Measurements from ENCODE around the gene UMAD1. TPM values are rescaled to one million over a fixed set of nuclear protein-coding genes. Genes with fewer than 3 reads are reported as not detected.

Gene UMAD1
- total RNA-seq, 4 donors from 2014 or later = 9.4 to 17.8 (median 12.1) TPM

DNA sequence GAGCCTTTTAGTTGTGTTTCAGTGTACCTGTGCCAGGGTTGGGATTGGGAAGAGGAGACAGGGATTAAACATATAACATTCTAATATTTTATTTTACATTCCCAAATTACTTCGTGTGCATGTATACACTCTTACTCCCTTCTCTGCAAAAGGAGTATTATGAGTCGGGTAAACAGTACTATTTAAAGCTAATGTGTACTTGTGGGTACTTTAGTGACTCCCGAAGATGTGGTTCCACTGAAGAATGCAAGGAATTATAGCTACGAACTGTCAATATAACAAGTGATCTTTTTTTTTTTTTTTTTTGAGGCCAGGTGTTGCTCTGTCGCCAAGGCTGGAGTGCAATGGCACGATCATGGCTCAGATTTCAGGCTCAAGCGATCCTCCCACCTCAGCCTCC is 200.5 kb downstream of the UMAD1 start:
- TF ChIP-seq, protein P1, sequence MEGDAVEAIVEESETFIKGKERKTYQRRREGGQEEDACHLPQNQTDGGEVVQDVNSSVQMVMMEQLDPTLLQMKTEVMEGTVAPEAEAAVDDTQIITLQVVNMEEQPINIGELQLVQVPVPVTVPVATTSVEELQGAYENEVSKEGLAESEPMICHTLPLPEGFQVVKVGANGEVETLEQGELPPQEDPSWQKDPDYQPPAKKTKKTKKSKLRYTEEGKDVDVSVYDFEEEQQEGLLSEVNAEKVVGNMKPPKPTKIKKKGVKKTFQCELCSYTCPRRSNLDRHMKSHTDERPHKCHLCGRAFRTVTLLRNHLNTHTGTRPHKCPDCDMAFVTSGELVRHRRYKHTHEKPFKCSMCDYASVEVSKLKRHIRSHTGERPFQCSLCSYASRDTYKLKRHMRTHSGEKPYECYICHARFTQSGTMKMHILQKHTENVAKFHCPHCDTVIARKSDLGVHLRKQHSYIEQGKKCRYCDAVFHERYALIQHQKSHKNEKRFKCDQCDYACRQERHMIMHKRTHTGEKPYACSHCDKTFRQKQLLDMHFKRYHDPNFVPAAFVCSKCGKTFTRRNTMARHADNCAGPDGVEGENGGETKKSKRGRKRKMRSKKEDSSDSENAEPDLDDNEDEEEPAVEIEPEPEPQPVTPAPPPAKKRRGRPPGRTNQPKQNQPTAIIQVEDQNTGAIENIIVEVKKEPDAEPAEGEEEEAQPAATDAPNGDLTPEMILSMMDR (IDR thresholded peaks at IDR 0.05; ENCODE audit: low read depth) = no peak

DNA sequence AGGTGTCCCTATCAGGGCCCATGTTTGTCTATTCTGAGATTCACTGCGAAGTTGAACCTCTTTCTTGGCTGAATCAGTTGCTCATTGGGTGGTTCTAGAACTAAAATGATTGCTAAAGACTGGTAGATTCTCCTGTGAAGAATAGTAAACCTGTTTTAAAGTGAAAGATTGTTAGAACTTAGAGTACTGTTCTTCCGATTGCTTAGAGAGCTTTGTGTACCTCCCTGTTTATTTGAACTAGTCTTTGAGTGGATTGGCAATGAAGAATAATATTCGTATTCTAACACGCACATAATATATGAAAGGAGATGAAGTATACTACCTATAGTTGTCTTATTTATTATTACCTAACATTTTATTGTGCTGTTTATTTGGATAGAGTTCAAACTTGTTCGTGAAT is 202.7 kb downstream of the UMAD1 start:
- TF ChIP-seq, protein P1 (IDR thresholded peaks at IDR 0.05; ENCODE audit: low read depth) = no peak

DNA sequence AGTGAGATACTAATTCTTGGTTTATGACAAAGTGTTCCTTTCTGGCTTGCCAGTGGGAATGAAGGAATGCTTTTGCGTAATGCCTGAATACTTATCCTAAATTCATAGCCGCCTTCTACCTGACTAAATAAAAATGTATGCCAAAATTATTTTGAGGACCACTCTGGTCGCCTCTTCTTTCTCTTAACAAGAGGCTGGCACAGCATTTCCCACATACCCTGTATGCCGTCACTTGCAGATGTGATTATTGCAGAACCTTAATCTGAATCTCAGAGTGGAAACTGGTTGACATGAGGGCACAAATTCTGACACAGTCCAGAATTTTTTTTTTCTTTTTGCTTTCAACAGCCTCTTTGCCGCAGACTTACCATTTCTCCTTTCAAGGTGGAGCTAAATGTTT is 203.4 kb downstream of the UMAD1 start:
- TF ChIP-seq, protein P1 (IDR thresholded peaks at IDR 0.05; ENCODE audit: low read depth) = no peak

DNA sequence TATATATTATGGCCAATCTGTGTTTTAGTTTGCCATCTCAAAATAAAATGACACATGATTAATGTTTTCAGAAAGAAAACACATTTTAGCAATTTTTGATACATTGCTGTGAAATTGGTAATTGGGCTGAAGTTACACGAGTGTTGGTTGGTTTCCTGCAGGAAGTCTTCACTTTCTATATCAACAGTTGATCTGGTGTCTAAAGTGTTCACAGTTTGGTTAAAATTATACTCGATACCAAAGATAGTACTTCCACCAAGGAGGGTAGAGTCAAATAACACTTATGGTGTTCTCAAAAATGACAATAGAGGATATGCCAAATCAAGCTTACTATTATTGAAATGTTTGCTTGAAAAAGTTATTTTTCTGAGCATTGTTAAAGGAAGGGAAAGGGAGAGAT is 207.7 kb downstream of the UMAD1 start:
- TF ChIP-seq, protein P1 (IDR thresholded peaks at IDR 0.05; ENCODE audit: low read depth) = no peak

DNA sequence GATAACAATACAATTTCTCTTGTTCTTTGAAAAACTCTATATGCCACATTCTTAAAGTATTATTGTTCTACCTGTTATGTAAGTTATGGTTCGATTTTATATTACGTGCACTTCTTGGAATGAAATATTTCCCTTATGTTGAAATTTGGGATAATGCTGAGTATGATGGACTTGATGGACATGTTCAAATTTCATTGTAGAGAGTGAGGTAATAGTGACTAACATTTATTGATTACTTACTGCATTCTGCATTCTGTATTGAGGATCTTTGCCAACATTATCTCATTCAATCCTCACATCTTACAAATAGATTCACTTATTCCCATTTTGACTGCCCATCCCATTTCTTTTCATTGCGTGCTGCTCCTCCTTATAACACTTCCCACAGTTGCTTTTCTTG is 208.3 kb downstream of the UMAD1 start:
- TF ChIP-seq, protein P1 (IDR thresholded peaks at IDR 0.05; ENCODE audit: low read depth) = no peak

DNA sequence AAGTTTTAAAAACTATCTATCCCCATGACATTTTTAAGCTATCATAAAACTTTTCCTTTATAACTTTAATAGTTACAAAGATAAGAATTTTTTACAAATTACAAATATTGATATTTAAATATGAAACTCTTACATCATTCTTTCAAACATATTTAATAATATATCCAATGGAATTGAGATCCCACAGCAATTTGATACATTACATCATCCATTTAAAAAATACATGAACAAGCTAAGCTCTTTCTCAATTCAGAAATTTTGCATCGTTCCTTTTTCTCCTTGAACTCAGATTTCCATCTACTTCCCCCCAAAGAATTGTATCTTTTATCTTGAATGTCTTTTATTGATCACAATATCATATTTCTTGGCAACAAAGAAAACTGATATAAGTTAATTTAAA is 209.6 kb downstream of the UMAD1 start:
- TF ChIP-seq, protein P1 (IDR thresholded peaks at IDR 0.05; ENCODE audit: low read depth) = no peak

DNA sequence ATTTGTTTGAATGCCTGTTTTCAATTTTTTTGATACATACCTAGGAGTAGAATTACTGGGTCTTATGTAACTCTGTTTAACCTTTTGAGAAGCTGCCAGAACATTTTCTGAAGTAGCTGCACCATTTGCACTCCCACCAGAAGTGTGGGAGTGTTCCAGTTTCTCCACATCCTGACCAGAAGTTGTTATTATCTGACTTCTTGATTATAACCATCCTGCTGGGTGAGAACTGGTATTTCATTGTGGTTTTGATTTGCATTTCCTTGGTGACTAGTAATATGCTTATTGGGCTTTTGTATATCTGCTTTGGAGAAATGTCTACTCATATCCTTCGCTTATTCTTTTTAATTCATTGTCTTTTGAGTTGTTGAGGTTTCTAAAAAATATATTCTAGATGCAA is 210.8 kb downstream of the UMAD1 start:
- TF ChIP-seq, protein P1 (IDR thresholded peaks at IDR 0.05; ENCODE audit: low read depth) = no peak
